Skeletal muscle satellite cell (primary cell): ENCODE results near the gene SHC2.
"Not testable (repeated sequence)": the region's sequence is repeated elsewhere in the genome, so short reads cannot be mapped to it uniquely, and the experiment has no call there.

Source experiments
- H3K27me3 ChIP-seq: 2 replicates; pipeline ENCODE4 v1.7.0; 2013; ENCODE audit warnings: low read length; ENCODE audit not compliant: control insufficient read depth, insufficient read depth
- H3K36me3 ChIP-seq: 2 replicates; pipeline ENCODE4 v1.7.0; 2013; ENCODE audit warnings: mild to moderate bottlenecking, control low read depth, low read length; ENCODE audit not compliant: insufficient read depth
- H3K4me1 ChIP-seq: 2 replicates; pipeline ENCODE4 v1.7.0; 2013; ENCODE audit warnings: low read length; ENCODE audit not compliant: control insufficient read depth, insufficient read depth
- H3K4me2 ChIP-seq: 2 replicates; pipeline ENCODE4 v1.7.0; 2013; ENCODE audit warnings: mild to moderate bottlenecking, low read length
- H3K4me3 ChIP-seq: 2 replicates; pipeline ENCODE4 v1.7.0; 2013; ENCODE audit warnings: low read length
- H3K9ac ChIP-seq: 2 replicates; pipeline ENCODE4 v1.7.0; 2013; ENCODE audit warnings: mild to moderate bottlenecking, low read depth, low read length, moderate library complexity
- H3K9me3 ChIP-seq: replicated peaks from 2 replicates; pipeline ENCODE4 v1.7.0; 2013; ENCODE audit warnings: mild to moderate bottlenecking, control low read depth, low read length

The SHC2 gene

DNA sequence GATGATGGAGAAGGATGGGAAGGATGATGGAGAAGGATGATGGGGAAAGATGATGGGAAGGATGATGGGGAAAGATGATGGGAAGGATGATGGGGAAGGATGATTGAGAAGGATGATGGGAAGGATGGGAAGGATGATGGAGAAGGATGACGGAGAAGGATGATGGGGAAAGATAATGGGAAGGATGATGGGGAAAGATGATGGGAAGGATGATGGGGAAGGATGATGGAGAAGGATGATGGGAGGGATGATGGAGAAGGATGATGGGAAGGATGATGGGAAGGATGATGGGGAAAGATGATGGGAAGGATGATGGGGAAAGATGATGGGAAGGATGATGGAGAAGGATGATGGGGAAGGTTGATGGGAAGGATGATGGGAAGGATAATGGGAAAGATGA is 66.0 kb downstream of the SHC2 start:
- not testable (repeated sequence) for H3K4me2 ChIP-seq, H3K9me3 ChIP-seq, H3K4me3 ChIP-seq, H3K9ac ChIP-seq, H3K4me1 ChIP-seq, H3K27me3 ChIP-seq, H3K36me3 ChIP-seq

- not testable (repeated sequence) for H3K4me3 ChIP-seq, H3K9me3 ChIP-seq, H3K4me2 ChIP-seq
Measured at GRCh38 chr19:393560-393959, 67.3 kb downstream of the SHC2 start.

DNA sequence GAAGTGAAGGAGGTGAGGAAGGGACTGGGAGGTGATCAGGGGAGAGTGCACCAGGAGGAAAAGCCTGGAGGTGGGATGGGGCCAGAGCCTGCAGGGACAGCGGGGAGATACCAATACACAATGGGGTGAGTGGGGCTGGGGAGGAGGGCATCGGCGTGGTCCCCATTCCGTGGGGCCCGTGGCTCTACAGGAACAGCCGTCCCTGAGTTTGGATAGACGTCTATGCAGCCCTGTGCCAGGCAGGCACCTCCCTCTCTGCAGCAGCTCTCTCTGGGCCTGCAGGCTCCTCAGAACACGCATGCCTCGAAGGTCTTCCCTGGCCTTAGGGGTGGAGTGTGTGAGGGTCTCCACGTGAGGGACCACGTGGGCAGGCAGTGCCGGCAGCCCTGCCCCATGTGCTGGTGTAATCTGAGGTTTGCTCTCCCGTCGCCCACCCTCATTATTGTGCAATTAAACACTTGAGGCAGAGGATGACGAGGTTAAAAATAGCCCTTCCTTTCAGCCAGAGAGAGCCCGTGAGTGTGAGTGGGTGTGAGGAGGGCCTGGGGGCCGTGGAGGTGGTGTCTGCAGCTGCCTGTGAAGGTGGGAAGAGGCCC is 68.4 kb downstream of the SHC2 start:
- no peaks in the 10 kb centered on the region for H3K36me3 ChIP-seq
- H3K4me1 ChIP-seq, result no peaks in the 10 kb centered on the region
- H3K4me2 ChIP-seq, result no peak overlapping the region
- H3K9ac ChIP-seq, result no peak overlapping the region
- no peak overlapping the region for H3K4me3 ChIP-seq
- H3K9me3 ChIP-seq, result peaks cover 5% of the 10 kb centered on the region
- no peaks in the 10 kb centered on the region for H3K27me3 ChIP-seq

More at GRCh38 chr19:393560-393959, 67.3 kb downstream of the SHC2 start:
- not testable (repeated sequence) for H3K27me3 ChIP-seq, H3K36me3 ChIP-seq, H3K4me1 ChIP-seq, H3K9ac ChIP-seq

DNA sequence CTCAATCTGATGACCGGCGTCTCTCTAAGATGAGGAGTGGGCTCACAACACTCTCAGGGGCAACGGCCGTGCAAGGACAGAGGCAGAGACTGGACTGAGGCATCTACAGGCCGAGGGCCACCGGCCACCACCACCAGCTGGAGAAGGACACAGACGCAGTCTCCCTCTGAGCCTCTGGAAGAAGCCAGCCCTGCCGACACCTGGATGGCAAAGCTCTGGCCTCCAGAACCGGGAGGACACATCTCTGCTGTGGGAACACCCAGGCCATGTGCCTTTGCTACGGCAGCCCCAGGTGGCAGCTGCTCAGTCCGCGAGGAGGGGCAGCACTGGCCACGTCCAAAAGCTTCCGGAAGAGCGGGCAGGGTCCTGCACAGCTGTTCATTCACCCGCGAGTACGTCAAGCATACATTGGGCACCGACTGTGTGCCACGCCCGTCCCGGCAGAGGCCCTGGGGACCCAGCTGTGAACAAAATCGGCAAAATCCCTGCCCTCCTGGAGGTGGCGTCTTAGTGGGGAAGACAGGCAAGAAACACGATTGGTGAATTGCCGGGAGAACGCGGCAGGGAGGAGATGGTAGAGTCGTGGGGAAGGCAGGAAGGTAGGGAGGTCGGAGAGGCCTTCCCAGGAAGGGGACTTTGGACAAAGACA is 69.0 kb downstream of the SHC2 start:
- no peak overlapping the region for H3K4me2 ChIP-seq
- H3K9me3 ChIP-seq, result peaks cover 5% of the 10 kb centered on the region
- no peaks in the 10 kb centered on the region for H3K4me1 ChIP-seq
- no peaks in the 10 kb centered on the region for H3K27me3 ChIP-seq
- no peak overlapping the region for H3K4me3 ChIP-seq
- no peak overlapping the region for H3K9ac ChIP-seq
- no peaks in the 10 kb centered on the region for H3K36me3 ChIP-seq

GRCh38 chr19:391207-391557 is 69.7 kb downstream of the SHC2 start:
- Histone ChIP-seq H3K36me3 (no peaks in the 10 kb centered on the region), H3K4me2 (no peak overlapping the region), H3K9me3 (peaks cover 5% of the 10 kb centered on the region), H3K9ac (no peak overlapping the region), H3K27me3 (no peaks in the 10 kb centered on the region), H3K4me3 (no peak overlapping the region), H3K4me1 (no peaks in the 10 kb centered on the region)

DNA sequence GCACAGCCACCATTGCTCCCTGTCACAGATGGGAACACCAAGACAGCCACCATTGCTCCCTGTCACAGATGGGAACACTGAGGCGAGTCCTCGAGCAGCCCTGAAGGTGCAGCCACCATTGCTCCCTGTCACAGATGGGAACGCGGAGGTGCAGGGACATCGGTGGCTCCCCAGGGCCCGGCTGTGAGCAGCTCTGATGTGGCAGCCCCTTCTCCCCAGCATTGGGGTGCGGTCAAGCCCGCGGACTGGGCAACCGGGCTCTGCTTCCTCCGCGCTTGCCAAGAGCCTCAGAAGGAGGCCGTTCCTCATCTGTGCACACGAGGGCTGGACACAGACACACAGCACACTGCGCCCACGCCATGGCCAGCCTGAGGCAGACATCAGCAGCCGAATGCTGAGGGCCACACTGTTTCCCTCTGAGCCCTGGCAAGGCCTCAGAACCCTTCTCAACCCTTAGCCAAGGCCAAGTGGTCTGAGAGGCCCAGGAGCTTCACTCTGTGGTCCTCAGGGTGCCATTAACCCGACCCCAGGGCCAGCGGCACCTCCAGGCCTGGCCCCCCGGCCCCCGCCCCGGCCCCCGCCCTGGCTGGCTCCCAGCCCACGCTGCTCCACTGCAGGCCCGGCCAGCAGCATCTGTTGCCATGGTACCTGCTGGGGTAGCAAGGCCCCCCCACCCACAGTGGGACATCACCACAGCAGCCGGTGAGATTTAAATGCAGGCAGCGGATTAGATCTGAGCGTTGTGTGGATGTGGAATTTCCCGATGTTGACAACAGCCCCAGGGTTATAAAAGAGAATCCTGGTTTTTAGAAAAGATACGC is 70.2 kb downstream of the SHC2 start:
- H3K4me2 ChIP-seq, result no peak overlapping the region
- peaks cover 5% of the 10 kb centered on the region for H3K9me3 ChIP-seq
- H3K36me3 ChIP-seq, result no peaks in the 10 kb centered on the region
- no peak overlapping the region for H3K4me3 ChIP-seq
- no peaks in the 10 kb centered on the region for H3K27me3 ChIP-seq
- no peak overlapping the region for H3K9ac ChIP-seq
- H3K4me1 ChIP-seq, result no peaks in the 10 kb centered on the region

- no peaks in the 10 kb centered on the region for H3K4me1 ChIP-seq
- no peaks in the 10 kb centered on the region for H3K36me3 ChIP-seq
- H3K4me3 ChIP-seq, result no peak overlapping the region
- H3K4me2 ChIP-seq, result no peak overlapping the region
- H3K9me3 ChIP-seq, result peaks cover 5% of the 10 kb centered on the region
- H3K9ac ChIP-seq, result no peak overlapping the region
- H3K27me3 ChIP-seq, result no peaks in the 10 kb centered on the region
Measured at GRCh38 chr19:389935-390289, 70.9 kb downstream of the SHC2 start.

- no peak overlapping the region for H3K9ac ChIP-seq
- H3K4me2 ChIP-seq, result no peak overlapping the region
- H3K27me3 ChIP-seq, result peaks cover 2% of the 10 kb centered on the region
- no peaks in the 10 kb centered on the region for H3K36me3 ChIP-seq
- peaks cover 5% of the 10 kb centered on the region for H3K9me3 ChIP-seq
- H3K4me1 ChIP-seq, result no peaks in the 10 kb centered on the region
- no peak overlapping the region for H3K4me3 ChIP-seq
Measured at GRCh38 chr19:389255-389934, 71.4 kb downstream of the SHC2 start.

DNA sequence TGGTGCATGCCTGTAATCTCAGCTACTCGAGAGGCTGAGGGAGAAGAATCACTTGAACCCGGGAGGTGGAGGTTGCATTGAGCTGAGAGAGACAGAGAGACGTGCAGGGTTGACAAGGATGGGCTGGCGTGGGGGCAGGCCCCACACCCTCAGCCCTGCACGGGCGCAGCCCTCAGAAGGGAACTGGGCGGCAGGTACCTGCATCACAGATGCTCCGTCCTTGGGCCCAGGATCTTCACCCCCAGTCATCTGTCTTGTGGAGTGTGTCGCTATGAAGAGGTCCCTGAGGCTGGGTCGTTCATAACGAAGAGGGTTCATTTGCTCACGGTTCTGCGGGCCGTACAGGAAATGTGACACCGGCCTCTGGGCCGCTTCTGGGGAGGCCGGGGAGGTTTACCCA is 72.1 kb downstream of the SHC2 start:
- Histone ChIP-seq H3K9me3 (peaks cover 5% of the 10 kb centered on the region), H3K9ac (no peak overlapping the region), H3K4me1 (no peaks in the 10 kb centered on the region), H3K27me3 (peaks cover 8% of the 10 kb centered on the region), H3K4me3 (no peak overlapping the region), H3K36me3 (no peaks in the 10 kb centered on the region), H3K4me2 (no peak overlapping the region)

GRCh38 chr19:387777-388176 is 73.1 kb downstream of the SHC2 start:
- peaks cover 14% of the 10 kb centered on the region for H3K27me3 ChIP-seq
- H3K9me3 ChIP-seq, result no peaks in the 10 kb centered on the region
- H3K9ac ChIP-seq, result no peak overlapping the region
- H3K4me3 ChIP-seq, result no peak overlapping the region
- no peaks in the 10 kb centered on the region for H3K36me3 ChIP-seq
- H3K4me1 ChIP-seq, result peaks cover 4% of the 10 kb centered on the region
- no peak overlapping the region for H3K4me2 ChIP-seq

GRCh38 chr19:386632-387301 is 74.1 kb downstream of the SHC2 start:
- not testable (repeated sequence) for H3K36me3 ChIP-seq, H3K9ac ChIP-seq, H3K4me2 ChIP-seq, H3K9me3 ChIP-seq, H3K4me3 ChIP-seq, H3K4me1 ChIP-seq
- peaks cover 14% of the 10 kb centered on the region for H3K27me3 ChIP-seq
